Thyroid gland (tissue), 4 donors: ENCODE results near the gene AMPD3. TPM values are rescaled to one million over a fixed set of nuclear protein-coding genes. Genes with fewer than 3 reads are reported as not detected.

Experiments
- DNase-seq, 2 donors: peaks; one replicate each; pipeline ENCODE4 v3.0.0-alpha.2; 2019
- H3K27ac ChIP-seq, 3 donors: fragments of 200-600 bp; sonication (generic); 1 replicate in 2 of 3; 2 replicates in 1 of 3; pipeline ENCODE4 v1.5.1; 2016 to 2019; ENCODE audit warnings: mild to moderate bottlenecking in 1 of 3, moderate library complexity in 1 of 3
- H3K27me3 ChIP-seq: fragments of 200-600 bp; sonication (generic); one replicate; pipeline ENCODE4 v1.5.1; 2019
- H3K36me3 ChIP-seq, 2 donors: fragments of 200-600 bp; sonication (generic); one replicate each; pipeline ENCODE4 v1.5.1; 2016 to 2019
- H3K4me1 ChIP-seq, 2 donors: fragments of 200-600 bp; sonication (generic); one replicate each; pipeline ENCODE4 v1.5.1; 2017 to 2019
- H3K4me3 ChIP-seq, 3 donors: fragments of 200-600 bp; sonication (generic); replicated peaks in 1 of 3; 1 replicate in 2 of 3; 2 replicates in 1 of 3; pipeline ENCODE4 v1.5.1; 2016; ENCODE audit warnings: mild to moderate bottlenecking in 1 of 3
- H3K9me3 ChIP-seq: fragments of 200-600 bp; sonication (generic); one replicate; pipeline ENCODE4 v1.5.1; 2017
- POLR2A ChIP-seq, 2 donors: fragments of 450-650 bp; IDR thresholded peaks; one replicate each; pipeline ENCODE4 v1.6.1; 2017; ENCODE audit warnings: antibody characterized with exemption in 2 of 2, mild to moderate bottlenecking in 2 of 2, moderate library complexity in 1 of 2
- WGBS, 2 donors: methylation state at CpG; one replicate each; pipeline ENCODE4 v1.1.5; 2017; 5-methylcytosine and 5-hydroxymethylcytosine counted together
- intact Hi-C: fragments of 100-400 bp; cut with DNase I; formaldehyde crosslinking; loops from one replicate; pipeline ENCODE4 v1.15.1; 2023
- total RNA-seq, 4 donors: library from RNA; depleted of rRNA; stranded (reverse); fragments of >200 nt; gene quantifications; one replicate each; pipeline ENCODE4 v1.2.3, GENCODE V29; 2016
- TF ChIP-seq, protein P1 (sequence below), 6 experiments: fragments of 200-600 bp in 3 of 6; fragments of 450-650 bp in 3 of 6; sonication (generic) in 3 of 6; IDR thresholded peaks; one replicate each; pipeline ENCODE4 v1.5.1; 2016 to 2019; ENCODE audit warnings: antibody characterized with exemption in 6 of 6, mild to moderate bottlenecking in 2 of 6, inconsistent platforms in 1 of 6, moderate library complexity in 1 of 6

AMPD3 gene
- total RNA-seq, result 10 to 100 TPM in 2 of 4 donors, 1 to 10 TPM in 2; 3.8 to 13.0 (median 7.6) TPM

DNA sequence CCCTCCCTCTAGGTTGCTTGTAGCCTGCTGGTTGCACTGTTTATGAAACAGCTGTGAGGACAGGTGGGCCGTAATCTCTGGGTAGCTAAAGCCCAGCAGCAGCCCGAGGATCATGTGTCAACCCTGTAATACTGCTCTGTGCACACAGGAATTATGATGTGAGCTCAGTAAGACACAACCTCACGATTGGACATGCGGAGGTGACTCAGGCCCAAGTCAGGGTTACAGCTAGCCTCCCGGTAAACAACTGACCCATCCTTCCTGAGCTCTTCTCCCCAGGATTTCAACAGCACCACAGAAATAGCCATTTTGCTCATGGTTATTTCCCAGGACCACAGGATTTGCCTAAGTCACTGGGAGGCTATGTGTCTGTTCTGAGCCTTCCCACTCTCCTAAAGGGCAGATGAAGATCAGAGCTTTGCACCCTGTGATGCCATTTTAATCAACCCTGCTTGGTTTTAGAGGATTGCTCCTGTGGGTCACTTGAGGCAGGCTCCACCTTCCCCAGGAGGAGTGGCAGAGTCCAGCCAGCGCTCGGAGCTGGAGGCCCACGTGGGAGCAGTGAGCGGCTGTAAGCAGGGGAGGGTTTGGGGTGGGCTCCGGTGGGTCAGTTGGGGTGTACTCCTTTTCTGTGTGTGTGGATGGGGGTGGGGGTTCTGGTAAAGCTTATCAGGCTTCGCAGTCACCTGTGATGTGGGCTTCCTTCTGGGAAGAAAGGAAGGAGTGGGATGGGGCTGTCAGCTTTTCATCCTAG lies at the start of gene AMPD3:
TSS of gene AMPD3 (plus strand) at position 387 of the 754 bp plus-strand sequence. CDS start 6,256 bp downstream, outside the sequence.
- no peaks in the 10 kb centered on the region for H3K27me3 ChIP-seq
- no peak within 1 kb of the TSS for H3K4me3 ChIP-seq
- WGBS, 2 donors, result 79 to 83% methylated on average over 11 of the region's 11 CpGs
- DNase-seq, result no peak
- TF ChIP-seq POLR2A (IDR thresholded peaks at IDR 0.05), result no peak
- TF ChIP-seq, protein P1, sequence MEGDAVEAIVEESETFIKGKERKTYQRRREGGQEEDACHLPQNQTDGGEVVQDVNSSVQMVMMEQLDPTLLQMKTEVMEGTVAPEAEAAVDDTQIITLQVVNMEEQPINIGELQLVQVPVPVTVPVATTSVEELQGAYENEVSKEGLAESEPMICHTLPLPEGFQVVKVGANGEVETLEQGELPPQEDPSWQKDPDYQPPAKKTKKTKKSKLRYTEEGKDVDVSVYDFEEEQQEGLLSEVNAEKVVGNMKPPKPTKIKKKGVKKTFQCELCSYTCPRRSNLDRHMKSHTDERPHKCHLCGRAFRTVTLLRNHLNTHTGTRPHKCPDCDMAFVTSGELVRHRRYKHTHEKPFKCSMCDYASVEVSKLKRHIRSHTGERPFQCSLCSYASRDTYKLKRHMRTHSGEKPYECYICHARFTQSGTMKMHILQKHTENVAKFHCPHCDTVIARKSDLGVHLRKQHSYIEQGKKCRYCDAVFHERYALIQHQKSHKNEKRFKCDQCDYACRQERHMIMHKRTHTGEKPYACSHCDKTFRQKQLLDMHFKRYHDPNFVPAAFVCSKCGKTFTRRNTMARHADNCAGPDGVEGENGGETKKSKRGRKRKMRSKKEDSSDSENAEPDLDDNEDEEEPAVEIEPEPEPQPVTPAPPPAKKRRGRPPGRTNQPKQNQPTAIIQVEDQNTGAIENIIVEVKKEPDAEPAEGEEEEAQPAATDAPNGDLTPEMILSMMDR (IDR thresholded peaks at IDR 0.05), result no peak
- H3K27ac ChIP-seq, result no peak within 1 kb of the TSS
- H3K36me3 ChIP-seq, result no peaks in the 10 kb centered on the region
- no peaks in the 10 kb centered on the region for H3K9me3 ChIP-seq
- intact Hi-C loops, result no loop called here
- peaks cover 0 to 12% of the 10 kb centered on the region in 2 donors for H3K4me1 ChIP-seq

DNA sequence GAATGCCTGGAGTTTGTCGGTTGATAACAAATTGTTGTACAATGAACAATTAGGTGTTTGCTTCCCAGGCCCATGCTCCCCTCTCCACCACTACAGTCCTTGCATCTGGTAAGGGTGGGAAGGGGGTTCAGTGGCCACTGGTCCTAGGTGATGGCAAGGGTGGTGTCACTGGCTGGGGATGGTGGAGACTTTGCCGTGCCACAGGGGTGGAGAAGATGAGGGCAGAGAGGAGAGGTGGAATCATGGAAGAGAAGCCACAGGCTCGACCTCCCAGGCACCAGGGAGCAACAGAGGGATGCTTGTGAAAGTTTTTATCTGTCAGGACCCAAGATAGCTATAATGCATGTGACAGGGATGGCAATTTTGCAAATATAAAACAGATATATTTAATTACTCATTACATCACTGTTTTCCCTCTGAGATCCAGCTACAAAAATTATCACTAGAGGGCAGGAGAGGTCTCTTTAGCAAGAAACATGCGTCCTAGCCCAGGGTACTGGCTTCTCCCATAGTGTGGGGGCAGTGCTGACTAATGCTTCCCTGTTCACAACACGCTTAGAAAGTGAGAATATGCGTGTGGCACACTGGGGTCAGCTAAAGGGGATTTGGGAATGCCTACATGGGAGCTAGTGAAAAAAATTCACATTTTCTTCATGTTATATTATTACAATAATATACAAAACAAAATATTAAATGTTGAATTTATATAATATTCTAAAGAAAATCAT lies 49.0 kb upstream of the AMPD3 start:
- peak; percentile 72 to 76 for DNase-seq
- no peak overlapping the region for H3K4me3 ChIP-seq
- H3K27me3 ChIP-seq, result no peaks in the 10 kb centered on the region
- H3K36me3 ChIP-seq, result no peaks in the 10 kb centered on the region
- H3K9me3 ChIP-seq, result no peaks in the 10 kb centered on the region
- 28 to 33% methylated on average over 6 of the region's 6 CpGs for whole genome bisulfite sequencing, 2 donors
- no peak for TF ChIP-seq POLR2A (IDR thresholded peaks at IDR 0.05)
- TF ChIP-seq, protein P1 (IDR thresholded peaks at IDR 0.05), result peak in 5 of 6 experiments; percentile 42 to 77 (median 73)
- no peaks in the 10 kb centered on the region for H3K4me1 ChIP-seq
- intact Hi-C loops, result loop anchor here (5.0 to 10.0 kb wide), 2 partner anchors 249 to 331 kb away; no protein-coding TSS in a partner anchor
- H3K27ac ChIP-seq, result no peak overlapping the region

DNA sequence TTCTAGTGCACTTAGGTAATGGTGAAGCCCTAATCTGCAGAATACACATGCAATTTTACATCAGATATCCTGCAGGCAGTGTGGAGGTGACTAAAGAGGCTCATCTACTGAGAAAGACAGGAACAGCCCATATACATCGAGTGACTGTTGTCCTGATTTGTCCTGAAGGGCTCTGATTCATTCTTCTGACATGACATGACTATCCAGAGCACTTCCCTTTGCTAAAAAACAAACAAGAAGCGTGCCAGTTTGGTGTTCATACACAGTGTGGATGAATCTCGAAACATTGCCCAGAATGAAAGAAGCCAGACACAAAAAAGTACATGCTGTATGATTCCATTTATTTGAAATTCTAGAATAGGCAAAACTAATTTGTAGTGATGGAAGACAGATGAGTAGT lies 48.0 kb upstream of the AMPD3 start:
- Histone ChIP-seq H3K36me3 (no peaks in the 10 kb centered on the region), H3K27ac (no peak overlapping the region), H3K27me3 (no peaks in the 10 kb centered on the region), H3K4me1 (no peaks in the 10 kb centered on the region), H3K9me3 (no peaks in the 10 kb centered on the region), H3K4me3 (no peak overlapping the region)
- TF ChIP-seq, protein P1 (IDR thresholded peaks at IDR 0.05), result no peak
- TF ChIP-seq POLR2A (IDR thresholded peaks at IDR 0.05), result no peak
- DNase-seq, result no peak
- intact Hi-C loops, result loop anchor here (5.0 to 10.0 kb wide), 2 partner anchors 248 to 330 kb away; no protein-coding TSS in a partner anchor
- 54 to 60% methylated on average over 3 of the region's 3 CpGs for WGBS, 2 donors

DNA sequence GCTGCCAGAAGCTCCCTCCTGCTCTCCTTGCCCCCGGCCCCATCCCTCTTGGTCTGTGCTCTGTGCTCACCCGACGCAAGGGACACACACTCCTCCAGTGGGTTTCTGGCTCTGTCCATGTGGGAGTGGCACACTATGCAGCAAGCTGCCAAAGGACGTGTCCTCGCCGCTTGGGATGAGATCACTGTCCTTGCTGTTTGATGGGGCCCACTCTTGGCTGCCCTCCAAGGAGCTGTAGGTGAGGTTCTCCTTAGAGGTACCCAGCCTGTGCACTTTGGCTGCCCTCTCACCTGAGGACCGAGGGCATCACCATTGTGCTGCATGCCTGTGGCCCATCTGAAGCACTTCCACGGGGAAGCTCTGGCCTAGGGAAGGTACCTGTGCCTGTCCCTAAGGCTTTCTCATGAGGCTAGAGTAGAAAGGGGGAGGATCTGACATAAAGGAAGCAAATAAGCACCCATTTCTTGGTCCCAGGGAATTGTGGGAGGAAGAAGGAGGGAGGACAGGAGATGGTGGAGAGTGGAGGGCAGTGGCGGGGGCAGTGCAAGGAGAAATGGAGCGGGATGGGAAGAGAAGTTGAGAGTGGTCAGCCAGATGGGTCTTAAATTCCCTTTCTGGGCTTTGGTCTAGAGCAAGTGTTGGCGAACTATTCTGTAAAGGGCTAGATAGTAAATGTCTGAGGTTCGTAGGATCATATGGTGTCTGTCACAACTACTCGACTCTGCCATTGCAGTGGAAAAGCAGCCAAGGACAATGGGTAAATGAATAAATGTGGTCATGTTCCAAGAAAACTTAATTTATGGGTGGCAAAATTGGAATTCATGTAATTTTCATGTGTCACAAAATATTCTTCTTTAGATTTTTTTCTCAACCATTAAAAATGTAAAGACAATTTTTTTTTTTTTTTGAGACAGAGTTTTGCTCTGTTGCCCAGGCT lies 47.0 kb upstream of the AMPD3 start:
- 87 to 91% methylated on average over 13 of the region's 13 CpGs for WGBS, 2 donors
- intact Hi-C loops, result loop anchor here (5.0 to 10.0 kb wide), 2 partner anchors 247 to 329 kb away; no protein-coding TSS in a partner anchor
- no peak overlapping the region for H3K27ac ChIP-seq
- H3K9me3 ChIP-seq, result no peaks in the 10 kb centered on the region
- H3K4me1 ChIP-seq, result no peaks in the 10 kb centered on the region
- no peak for DNase-seq
- no peak for TF ChIP-seq POLR2A (IDR thresholded peaks at IDR 0.05)
- TF ChIP-seq, protein P1 (IDR thresholded peaks at IDR 0.05), result no peak
- no peaks in the 10 kb centered on the region for H3K36me3 ChIP-seq
- H3K27me3 ChIP-seq, result no peaks in the 10 kb centered on the region
- no peak overlapping the region for H3K4me3 ChIP-seq
